GM18519 (cell line): Measurements from ENCODE around the gene GABRG2.
"Not testable (repeated sequence)": the region's sequence is repeated elsewhere in the genome, so short reads cannot be mapped to it uniquely, and the experiment has no call there.

Source experiments
- ATAC-seq: cut with Tn5 transposase; IDR thresholded peaks from one replicate; pipeline ENCODE4 v1.9.1; 2021; ENCODE audit warnings: mild to moderate bottlenecking, moderate library complexity; ENCODE audit not compliant: unreplicated experiment, low FRiP score

GABRG2 gene

DNA sequence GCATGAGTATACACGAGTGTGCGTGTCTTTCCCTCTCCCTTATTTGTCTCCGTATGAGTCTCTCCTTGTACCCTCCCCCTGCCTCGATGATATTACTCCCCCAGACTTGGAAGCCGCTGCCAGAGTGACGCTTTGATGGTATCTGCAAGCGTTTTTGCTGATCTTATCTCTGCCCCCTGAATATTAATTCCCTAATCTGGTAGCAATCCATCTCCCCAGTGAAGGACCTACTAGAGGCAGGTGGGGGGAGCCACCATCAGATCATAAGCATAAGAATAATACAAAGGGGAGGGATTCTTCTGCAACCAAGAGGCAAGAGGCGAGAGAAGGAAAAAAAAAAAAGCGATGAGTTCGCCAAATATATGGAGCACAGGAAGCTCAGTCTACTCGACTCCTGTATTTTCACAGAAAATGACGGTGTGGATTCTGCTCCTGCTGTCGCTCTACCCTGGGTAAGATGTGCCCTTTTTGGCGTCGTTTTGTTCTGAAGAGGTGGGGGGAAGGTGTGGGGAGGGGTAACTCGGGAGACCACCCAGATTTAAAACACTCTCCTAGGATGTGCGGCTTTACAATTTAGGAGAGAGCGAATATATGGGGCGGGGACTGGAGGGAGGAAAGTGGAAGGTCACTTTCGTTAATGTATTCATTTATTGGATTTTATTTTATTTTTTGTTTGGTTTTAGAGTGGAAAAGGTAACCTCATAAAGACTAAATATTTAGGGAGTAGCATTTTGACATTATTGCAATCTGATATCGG lies at the start of gene GABRG2:
TSS of gene GABRG2 (plus strand) at position 119 of the 757 bp plus-strand sequence. CDS start at position 346, 227 bp downstream.
- no peak for ATAC-seq

DNA sequence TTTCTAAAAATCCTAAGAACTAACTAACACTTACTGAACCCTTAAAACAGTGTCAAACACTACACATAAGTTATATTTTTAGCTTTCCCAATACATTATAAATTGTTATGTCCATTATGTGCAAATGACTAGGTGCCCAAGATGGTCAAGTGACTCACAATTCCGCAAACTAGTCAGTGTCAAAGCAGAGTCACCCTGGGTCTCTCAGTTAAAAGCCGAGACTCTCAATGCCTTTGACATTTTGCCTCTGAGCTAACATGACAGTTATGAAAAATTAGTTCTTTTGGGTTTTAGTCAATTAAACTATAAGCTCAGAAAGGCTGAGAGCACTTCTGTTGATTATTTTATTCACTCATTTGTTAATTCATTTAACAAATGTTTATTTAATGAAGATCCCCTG lies 42.3 kb upstream of the GABRG2 start:
- no peak for ATAC-seq

DNA sequence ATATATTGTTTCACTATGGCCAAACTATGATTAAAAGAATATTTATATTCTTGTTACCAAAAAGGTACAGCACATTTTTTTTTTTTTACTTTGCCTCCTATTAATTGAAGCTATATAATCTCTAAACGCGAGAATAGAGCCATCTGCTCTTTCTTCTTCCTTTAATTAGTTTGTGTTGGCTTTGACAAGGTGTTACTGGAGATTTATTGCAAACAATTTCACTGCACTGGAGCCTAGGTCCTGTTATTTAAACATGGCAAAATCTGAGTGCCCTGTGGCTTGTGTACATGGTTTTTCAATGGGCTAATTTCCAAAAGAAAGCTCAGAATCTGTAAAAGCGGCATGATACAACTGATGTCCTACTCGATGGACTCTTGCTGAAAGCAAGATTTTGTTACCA lies 40.8 kb upstream of the GABRG2 start:
- ATAC-seq = no peak

DNA sequence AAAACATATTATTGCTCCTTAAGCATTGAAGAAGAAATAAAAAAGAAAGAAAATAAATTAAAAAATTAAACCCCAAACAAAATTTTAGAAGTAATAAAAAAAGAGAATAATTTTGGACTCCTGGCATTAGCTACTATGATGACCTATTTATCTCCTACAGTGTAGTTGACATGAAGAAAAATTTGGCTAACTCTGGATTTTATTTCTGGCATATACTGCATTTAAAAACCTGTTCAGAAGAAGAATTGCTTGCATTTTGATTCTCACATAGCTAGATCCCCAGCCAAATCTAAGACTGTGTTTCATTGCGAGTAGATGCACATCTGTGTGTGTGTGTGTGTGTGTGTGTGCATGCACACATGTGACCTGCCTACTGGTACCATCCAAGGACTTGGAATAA lies 30.1 kb upstream of the GABRG2 start:
- ATAC-seq = no peak

DNA sequence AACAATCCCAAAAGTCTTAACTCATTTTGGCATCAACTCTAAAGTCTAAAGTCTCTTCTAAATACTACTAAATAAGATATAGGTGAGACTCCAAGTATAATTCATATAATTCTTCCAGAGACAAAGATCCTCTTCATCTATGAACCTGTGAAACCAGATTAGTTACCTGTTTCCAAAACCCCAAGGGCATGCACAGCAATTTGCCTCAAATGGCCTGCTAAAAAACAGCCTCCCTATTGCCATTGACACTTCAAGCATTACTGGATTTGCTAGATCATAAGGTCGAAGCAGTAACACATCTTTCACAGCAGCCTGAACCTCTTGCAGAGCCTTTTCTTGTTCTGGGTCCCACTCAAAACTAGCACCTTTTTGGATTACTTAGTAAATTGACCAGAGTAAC lies 20.3 kb upstream of the GABRG2 start:
- ATAC-seq = no peak

DNA sequence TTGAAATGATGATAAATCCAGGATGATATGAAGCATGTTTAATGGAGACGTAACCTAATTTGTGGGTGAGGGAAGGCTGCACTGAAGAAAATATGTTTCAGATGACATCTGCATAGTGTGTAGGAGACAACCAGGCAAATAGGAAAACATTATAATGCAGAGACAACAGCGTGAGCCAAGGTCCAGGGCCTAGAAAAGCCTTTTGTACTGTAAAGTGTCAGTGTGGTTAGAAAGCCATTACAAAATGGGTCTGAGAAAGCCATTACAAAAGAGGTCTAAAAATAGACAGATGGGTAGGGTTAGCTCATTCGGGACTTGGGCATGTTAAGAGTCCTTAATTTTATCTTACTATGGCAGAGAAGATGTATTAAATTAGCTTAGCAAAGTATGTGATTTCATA lies 14.9 kb upstream of the GABRG2 start:
- ATAC-seq = no peak

DNA sequence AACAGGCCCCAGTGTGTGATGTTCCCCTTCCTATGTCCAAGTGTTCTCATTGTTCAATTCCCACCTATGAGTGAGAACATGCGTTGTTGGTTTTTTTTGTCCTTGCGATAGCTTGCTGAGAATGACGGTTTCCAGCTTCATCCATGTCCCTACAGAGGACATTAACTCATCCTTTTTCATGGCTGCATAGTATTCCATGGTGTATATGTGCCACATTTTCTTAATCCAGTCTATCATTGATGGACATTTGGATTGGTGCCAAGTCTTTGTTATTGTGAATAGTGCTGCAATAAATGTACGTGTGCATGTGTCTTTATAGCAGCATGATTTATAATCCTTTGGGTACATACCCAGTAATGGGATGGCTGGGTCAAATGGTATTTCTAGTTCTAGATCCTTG lies 12.5 kb upstream of the GABRG2 start:
- ATAC-seq = not testable (repeated sequence)

DNA sequence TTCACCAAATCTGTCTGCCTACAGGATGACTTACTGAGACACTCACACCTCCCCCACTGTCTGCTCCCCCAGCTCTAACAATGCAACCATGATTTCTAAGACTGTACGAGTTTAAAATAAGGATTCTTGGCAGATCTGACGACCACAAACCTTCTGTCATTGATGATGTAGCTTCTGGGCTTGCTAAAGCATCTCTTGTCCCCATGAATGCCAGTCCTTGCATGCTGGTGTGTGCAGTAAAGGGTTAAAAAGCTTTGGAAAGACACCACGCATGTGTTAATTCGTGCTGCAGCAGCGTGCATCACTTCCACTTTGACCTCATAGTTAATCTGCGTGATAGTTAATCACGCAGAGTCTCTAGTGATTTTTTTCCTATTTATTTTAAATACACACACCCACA lies 411 bp upstream of the GABRG2 start:
- no peak for ATAC-seq

DNA sequence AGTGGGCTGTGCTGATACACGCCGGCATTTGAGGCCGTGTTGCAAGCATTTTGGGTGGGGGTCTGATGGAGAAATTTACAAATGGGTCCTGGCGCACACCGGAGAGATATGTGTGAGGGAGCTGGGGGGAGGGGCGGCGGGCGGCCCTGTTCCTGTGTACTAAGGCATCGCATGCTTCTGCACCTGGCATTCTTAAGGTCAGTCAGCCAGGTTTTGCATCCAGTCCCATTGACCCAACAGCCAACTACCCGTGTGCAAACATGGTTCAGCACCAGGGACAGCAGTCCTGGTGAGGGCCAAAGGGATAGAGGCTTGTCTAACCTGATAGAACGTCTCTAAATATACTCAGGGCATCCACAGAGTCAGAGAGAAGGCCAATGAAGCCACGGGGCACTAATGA lies 839 bp downstream of the GABRG2 start:
- no peak for ATAC-seq

DNA sequence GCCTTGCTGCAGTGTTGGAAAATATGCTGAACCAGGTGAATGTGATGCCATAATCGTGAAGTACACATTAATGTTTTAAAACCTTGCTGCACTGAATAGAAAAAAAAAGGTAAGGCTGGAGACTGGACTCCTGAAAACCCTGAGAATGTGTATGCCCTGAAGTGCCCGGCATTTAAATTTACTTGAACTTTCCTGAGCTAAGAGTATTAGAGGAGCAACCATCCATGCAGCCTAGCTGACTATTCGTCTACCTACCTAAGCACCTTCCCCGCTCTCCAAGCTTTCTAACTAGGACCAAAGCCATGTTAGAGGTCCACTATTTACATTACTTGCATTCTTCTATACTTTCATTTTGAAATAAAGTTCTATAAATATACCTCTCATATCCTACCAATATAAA lies 1.4 kb downstream of the GABRG2 start:
- no peak for ATAC-seq

DNA sequence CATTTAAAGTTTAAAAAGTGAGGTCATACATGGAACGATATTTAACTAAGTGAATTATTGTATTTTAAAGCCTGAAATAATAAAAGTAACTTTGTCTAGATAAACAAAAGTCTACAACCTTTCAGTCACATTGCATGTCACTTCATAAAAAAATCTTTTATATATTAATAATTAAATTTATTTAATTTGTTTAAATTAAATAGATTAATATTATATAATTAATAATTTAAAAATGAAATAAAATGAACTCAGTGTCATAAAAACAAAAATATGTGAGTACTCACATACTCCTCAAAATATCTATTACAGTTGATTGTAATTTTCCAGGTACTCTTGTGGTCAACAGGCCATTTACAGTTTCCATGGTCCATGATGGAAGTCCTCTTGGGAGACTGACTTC lies 11.2 kb downstream of the GABRG2 start:
- ATAC-seq = no peak

DNA sequence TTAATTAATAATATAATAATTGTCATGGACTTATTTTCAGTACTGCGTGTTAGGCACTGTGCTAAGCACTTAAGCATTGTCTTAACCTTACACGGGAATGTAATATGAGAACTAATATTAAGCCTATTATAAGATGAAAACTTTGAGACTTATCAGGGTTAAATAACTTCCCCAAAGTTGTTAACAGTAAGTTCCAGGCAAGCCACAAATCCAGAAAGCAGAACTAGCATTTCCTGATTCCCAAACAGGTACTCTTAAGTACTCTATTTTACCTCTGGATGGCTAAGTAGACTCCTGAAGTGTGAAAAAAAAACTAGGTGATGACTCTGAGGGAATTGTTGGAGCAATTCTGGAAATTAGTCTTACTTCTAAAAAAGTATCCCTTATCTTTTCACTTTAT lies 23.8 kb downstream of the GABRG2 start:
- no peak for ATAC-seq

DNA sequence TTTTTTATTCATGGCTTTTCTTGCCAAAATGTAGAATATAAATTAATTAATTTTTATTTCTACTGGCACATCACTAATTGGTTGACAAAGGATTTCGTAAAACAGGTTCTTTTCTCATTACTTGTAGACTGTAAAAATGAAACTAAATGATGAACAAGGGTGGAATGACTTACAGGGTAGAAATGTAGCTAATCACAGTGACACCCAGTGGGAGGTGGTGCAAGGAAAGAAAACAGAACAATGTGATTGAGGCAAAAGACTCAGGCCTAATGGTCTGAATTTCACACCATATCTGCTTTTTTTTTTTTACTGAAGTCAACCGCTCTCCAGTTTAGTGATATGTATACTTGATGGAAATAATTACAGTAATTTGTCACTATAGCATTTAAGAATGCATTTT lies 28.9 kb downstream of the GABRG2 start:
- no peak for ATAC-seq

DNA sequence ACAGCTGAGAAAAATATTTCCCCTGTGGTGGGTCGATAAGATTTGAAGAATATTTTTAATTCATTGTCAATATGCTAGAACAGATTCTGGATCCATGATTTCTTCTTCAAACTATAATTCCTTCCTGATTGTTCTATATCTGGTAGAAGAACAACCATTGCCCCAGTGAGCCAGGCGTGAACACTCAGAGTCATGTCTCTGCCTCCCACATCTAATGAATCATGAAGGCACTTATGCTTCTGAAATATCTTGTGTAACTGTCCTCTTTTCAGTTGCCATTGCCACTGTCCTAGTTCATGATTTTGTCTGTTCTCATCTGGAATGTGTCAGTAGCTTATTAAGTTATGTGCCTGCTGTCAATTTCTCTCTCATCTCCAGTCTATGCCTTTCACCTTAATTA lies 40.0 kb downstream of the GABRG2 start:
- ATAC-seq = no peak

DNA sequence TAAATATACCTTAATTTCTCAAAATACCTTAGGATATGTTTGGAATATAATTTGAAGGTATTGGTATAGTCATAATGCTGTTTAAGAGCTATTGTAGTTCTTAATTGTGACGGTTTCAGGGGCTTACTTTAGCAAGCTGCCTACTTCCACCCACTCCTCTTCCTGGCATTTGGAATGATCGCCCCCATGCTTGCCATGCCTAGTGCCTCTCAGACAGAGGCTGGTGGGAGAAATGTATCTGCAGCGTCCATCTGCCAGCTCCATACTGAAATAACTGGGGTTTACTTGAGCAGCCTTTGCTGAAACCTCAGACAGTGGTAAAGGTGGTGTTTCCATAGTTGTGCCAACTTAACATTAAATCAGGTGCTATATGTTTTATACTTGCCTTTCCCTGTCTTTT lies 52.2 kb downstream of the GABRG2 start:
- ATAC-seq = no peak

DNA sequence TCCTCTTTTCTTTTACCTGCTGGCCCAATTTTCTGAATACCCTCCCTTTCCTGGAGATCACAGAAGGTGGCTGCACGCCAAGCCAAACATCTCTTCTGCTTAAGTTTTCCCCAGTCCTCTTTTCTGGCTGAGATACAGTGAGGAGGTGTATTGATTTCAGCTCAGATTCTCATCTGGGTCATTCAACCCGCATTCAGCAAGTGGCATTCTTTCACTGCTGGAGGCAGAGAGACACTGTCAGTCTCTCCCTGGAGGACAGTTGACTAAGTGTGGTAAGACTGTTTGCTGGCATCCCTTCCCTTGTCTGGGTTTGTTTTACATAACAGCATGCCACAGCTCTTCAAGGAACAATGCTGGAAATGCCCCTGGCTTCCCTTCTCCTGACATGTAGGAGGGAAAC lies 60.5 kb downstream of the GABRG2 start:
- no peak for ATAC-seq

DNA sequence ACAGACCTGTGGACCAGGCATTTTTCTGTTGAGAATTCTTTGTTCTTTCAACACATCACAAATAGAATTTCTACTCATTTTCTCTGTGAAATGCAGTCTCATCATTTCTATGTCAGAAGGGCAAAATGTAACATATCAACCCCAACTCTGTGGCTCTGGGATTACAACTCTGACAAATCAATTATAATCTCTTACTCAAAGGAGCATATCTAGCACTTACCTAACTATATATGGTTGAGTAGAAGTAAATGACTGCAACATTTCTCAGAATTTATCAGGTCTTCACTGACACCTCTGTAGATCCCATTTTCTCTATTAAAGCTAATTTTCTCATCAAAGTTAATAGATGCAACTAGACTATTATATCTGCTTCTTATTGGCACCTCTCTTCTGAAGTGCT lies 64.8 kb downstream of the GABRG2 start:
- ATAC-seq = no peak

DNA sequence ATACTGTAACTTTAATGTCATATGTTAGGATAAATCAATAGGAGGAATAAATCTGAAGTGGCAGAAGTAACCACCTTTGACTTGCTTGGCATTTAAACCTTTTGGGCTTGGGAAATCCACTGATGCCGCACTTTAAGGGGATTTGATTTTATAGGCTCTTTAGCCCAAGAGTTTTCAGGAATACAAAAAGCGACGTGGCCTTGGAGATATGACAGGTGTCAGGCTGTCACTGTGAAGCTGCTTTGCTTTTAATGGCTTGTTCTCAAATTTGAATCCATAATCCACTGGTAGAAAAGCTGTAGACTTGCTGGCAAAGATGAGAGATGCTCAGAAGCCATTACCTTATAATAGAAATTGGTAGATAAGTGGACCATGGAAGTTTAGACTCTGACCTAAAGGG lies 71.6 kb downstream of the GABRG2 start:
- ATAC-seq = no peak

DNA sequence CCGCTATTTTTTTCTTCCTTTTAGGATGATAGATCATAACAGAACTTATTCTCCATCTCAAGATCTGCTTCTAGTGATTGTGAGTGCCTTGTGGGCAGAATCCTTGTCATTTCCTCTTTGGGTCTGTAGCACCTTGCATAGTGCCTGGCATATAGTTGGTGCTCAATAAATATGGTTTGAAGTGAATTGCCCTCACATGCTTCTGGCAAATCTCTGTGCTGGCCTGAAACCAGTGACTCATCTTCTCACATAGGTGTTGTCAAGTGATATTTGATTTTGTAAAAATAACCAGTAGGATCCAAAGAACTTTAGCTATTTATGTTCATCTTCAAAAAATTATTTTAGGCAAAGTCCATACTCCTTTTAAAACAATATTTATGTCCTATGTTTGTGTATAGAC lies 86.7 kb downstream of the GABRG2 start:
- ATAC-seq = no peak

DNA sequence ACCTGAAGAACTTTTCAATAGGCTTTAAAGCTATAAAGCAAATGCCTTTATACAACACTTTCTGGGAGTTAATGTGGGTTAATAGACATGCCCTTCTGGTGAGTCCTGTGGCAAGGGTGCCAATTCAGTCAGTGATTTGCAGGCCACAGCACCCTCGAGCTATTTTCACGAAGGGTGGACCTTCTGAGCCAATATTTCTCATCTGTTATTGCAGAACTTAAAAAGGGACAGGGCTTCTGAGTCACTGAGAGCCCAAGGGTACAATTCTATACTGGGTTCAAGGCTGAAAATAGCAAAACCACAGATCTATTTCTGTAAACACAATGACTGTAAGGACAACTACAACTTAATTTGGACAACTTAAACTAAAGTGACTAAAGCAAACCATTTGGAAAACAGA lies 92.8 kb downstream of the GABRG2 start:
- ATAC-seq = no peak

DNA sequence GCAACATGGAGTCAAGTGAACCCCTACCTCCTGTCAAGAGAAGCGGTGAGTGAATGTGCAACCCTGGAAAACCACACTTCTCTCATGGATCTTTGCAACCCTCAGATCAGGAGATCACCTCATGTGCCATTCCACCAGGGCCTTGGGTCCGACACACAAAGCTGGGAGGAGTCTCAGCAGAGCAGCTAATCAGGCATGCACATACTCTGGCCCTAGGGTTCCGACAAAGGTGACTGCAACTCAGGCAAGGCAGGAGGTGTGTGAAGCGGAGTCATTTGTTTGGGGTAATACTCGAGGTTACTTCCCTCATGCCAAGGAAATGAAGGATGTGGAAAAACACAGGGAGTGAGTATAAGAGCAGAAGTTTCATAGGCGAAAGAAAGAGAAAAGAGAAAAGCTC lies 96.1 kb downstream of the GABRG2 start:
- no peak for ATAC-seq

DNA sequence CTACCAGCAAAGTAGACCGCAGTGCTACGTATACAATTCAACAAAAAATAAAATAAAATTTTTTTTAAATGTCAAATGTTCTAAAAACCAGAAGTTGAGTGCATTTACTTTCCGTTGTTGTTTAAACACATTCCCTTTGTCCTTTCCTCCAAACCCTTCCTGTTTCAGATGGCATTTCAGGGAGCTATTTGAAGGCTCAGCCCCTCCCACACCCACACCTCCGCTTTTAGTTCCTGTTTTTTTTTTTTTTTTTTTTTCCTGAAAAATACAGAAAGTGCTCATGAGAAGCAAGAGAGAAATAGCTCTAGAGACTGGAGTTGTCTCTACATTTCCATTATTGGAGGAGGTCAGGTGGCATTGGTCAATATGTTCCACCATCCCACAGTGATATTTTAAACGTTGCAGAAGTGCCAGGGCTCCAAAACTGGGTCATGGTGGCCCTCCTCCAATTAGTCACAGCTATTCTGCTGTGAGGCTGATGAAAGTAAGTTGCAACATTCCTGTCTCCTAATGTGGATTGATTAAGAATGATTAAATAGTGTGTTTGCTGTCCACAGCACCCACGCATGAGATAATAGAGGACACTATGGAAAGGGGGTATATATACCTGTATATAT lies 106.9 kb downstream of the GABRG2 start:
- no peak for ATAC-seq
